ENCODE data around the gene SDF2L1. TPM values are rescaled to one million over a fixed set of nuclear protein-coding genes. Genes with fewer than 3 reads are reported as not detected.
"Not testable (repeated sequence)": the region's sequence is repeated elsewhere in the genome, so short reads cannot be mapped to it uniquely, and the experiment has no call there.

The SDF2L1 gene
- total RNA-seq, 1 donor from 2014 or later = 32.4 TPM

- Mint-ChIP-seq H3K4me1 (ENCODE audit: unreplicated experiment) (peaks cover 4% of the 10 kb centered on the region), H3K9me3 (ENCODE audit: unreplicated experiment) (no peaks in the 10 kb centered on the region), H3K36me3 (ENCODE audit: low read depth, unreplicated experiment) (peaks cover 18% of the 10 kb centered on the region), H3K4me3 (ENCODE audit: unreplicated experiment) (no peak overlapping the region), H3K27me3 (ENCODE audit: unreplicated experiment) (peaks cover 6% of the 10 kb centered on the region), H3K27ac (ENCODE audit: unreplicated experiment) (no peak overlapping the region)
- DNase-seq (ENCODE audit: low spot score) = no peak
- TF ChIP-seq CTCF (IDR thresholded peaks at IDR 0.05; ENCODE audit: unreplicated experiment) = no peak
Measured at GRCh38 chr22:21606775-21607174, 35.3 kb upstream of the SDF2L1 start.

GRCh38 chr22:21609556-21610157 is 32.4 kb upstream of the SDF2L1 start:
- peaks cover 24% of the 10 kb centered on the region for H3K36me3 Mint-ChIP-seq (ENCODE audit: low read depth, unreplicated experiment)
- H3K4me1 Mint-ChIP-seq (ENCODE audit: unreplicated experiment); H3K27me3 Mint-ChIP-seq (ENCODE audit: unreplicated experiment); H3K4me3 Mint-ChIP-seq (ENCODE audit: unreplicated experiment); DNase-seq (ENCODE audit: low spot score); H3K27ac Mint-ChIP-seq (ENCODE audit: unreplicated experiment); H3K9me3 Mint-ChIP-seq (ENCODE audit: unreplicated experiment): not testable (repeated sequence)

DNA sequence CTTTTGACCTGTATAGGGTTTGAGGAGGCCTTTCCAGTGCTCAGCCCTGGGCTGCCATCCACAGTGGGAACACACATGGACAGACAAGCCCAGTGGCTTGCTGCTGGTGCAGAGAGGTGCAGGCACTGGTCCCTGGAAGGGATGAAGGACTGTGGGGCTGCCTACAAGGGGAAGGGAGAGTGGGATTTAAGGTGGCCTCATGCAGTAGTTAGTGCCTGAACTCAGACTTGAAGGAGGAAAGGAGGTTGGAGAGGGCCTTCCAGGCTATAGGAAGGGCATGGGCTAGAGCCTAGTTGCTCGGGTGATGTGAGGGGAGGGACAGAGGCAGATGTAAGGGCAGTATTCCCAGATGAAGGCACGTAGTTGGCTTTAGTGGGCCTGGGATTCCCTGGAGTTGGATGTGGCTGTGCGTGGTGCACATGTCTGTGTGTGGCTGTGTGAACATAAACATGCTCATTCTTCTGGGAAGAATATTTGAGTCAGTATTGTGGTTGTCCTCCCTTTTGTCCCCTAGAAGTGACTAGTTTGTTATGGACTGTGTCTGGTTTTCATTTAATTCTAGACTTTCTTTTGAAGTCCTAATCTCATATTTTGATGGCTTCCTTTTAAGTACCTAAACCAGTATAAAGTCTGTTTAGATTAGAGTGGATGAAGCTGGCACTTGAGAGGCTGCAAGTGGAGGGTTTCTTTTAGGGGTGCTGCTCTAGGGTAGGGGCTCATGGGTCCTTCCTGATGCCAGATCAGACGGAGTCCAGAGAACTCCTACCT is 30.7 kb upstream of the SDF2L1 start:
- peak overlapping the region; percentile 6 for H3K27ac Mint-ChIP-seq (ENCODE audit: unreplicated experiment)
- no peak overlapping the region for H3K4me3 Mint-ChIP-seq (ENCODE audit: unreplicated experiment)
- peaks cover 3% of the 10 kb centered on the region for H3K27me3 Mint-ChIP-seq (ENCODE audit: unreplicated experiment)
- H3K4me1 Mint-ChIP-seq (ENCODE audit: unreplicated experiment) = peaks cover 4% of the 10 kb centered on the region
- no peaks in the 10 kb centered on the region for H3K9me3 Mint-ChIP-seq (ENCODE audit: unreplicated experiment)
- no peak for TF ChIP-seq CTCF (IDR thresholded peaks at IDR 0.05; ENCODE audit: unreplicated experiment)
- DNase-seq (ENCODE audit: low spot score) = no peak
- peaks cover 28% of the 10 kb centered on the region for H3K36me3 Mint-ChIP-seq (ENCODE audit: low read depth, unreplicated experiment)

DNA sequence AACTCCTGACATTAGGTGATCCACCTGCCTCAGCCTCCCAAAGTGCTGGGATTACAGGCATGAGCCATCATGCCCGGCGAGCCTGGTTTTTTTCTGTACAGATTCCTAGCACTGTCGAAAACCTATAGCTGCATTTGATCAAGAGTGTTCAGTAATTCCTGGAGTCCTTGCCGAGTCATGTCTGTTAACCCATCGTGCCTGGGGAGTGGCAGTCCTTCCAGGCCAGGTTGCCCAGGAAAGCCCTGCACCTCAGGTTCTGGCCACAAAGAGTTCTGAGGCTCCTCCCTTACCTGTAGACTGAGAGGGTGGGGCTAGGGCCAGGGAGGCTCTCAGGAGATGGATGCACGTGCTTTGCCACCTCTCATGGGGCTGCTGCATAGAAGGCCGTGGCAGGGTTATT is 29.2 kb upstream of the SDF2L1 start:
- no peak overlapping the region for H3K4me3 Mint-ChIP-seq (ENCODE audit: unreplicated experiment)
- peaks cover 3% of the 10 kb centered on the region for H3K27me3 Mint-ChIP-seq (ENCODE audit: unreplicated experiment)
- no peaks in the 10 kb centered on the region for H3K4me1 Mint-ChIP-seq (ENCODE audit: unreplicated experiment)
- no peaks in the 10 kb centered on the region for H3K9me3 Mint-ChIP-seq (ENCODE audit: unreplicated experiment)
- H3K27ac Mint-ChIP-seq (ENCODE audit: unreplicated experiment) = no peak overlapping the region
- TF ChIP-seq CTCF (IDR thresholded peaks at IDR 0.05; ENCODE audit: unreplicated experiment) = no peak
- no peak for DNase-seq (ENCODE audit: low spot score)
- H3K36me3 Mint-ChIP-seq (ENCODE audit: low read depth, unreplicated experiment) = peaks cover 28% of the 10 kb centered on the region

DNA sequence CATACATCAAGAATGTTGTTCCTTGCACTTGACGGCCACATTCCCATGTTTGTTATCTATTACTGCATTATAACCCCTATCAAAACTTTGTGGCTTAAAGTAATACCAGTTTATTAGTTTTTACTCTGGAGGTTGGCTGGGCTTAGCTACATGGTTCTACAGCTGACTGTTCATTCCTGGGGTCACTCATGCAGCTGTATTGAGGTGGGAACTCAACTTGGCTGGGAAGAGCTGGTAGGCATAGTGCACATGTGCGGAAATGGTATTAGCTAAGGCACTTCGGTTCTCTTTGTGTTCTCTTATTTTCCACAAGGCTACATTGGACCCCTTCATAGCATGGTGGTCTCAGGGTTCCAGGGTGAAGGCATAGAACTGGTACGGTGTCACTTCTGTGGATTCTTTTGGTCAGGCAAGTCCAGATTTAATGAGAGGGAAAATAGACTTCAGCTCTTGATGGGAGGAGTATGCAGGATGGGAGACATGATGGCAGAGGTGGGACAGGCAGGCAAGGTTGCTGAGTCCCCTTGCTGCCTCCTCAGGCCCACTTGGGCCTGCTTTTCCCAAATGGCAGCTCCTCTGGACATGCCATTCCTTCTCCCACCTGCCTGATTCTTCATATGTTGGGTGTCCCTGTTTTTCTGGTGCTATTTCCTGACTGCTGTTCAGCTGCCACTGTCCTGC is 28.4 kb upstream of the SDF2L1 start:
- no peaks in the 10 kb centered on the region for H3K4me1 Mint-ChIP-seq (ENCODE audit: unreplicated experiment)
- no peak overlapping the region for H3K27ac Mint-ChIP-seq (ENCODE audit: unreplicated experiment)
- no peaks in the 10 kb centered on the region for H3K9me3 Mint-ChIP-seq (ENCODE audit: unreplicated experiment)
- H3K27me3 Mint-ChIP-seq (ENCODE audit: unreplicated experiment) = peaks cover 3% of the 10 kb centered on the region
- no peak overlapping the region for H3K4me3 Mint-ChIP-seq (ENCODE audit: unreplicated experiment)
- no peak for DNase-seq (ENCODE audit: low spot score)
- H3K36me3 Mint-ChIP-seq (ENCODE audit: low read depth, unreplicated experiment) = peaks cover 28% of the 10 kb centered on the region
- no peak for TF ChIP-seq CTCF (IDR thresholded peaks at IDR 0.05; ENCODE audit: unreplicated experiment)

All from endothelial cell (in vitro differentiated cells).